IMR-90 (cell line): ENCODE measurements around the gene ZNHIT2. TPM values are rescaled to one million over a fixed set of nuclear protein-coding genes. Genes with fewer than 3 reads are reported as not detected.

Experiments used
- ATAC-seq: fragments of 200-7000 bp; cut with Tn5 transposase; 2 replicates; pipeline ENCODE4 v1.9.1; 2020; ENCODE audit warnings: low read depth, mild to moderate bottlenecking, moderate library complexity
- BruUV-seq: library from RNA; stranded (reverse); fragments of 400-500 nt; replicated peaks from 2 replicates; lab custom pipeline; 2021; lab: Mats Ljungman, UMichigan
- CTCF ChIA-PET: fragments of 300-600 bp; formaldehyde crosslinking; extraction: SDS; loops from one replicate; lab custom pipeline; 2021; ENCODE audit warnings: antibody characterized with exemption; lab: Yijun Ruan, JAX
- POLR2A ChIA-PET: fragments of 300-600 bp; sonication (Branson Sonifier 250); formaldehyde crosslinking; loops from one replicate; lab custom pipeline; 2022; ENCODE audit warnings: antibody characterized with exemption; ENCODE audit not compliant: unreplicated experiment; lab: Charles Lee
- DNase-seq: peaks from one replicate; pipeline ENCODE4 v3.0.0; 2013
- H2AFZ ChIP-seq: replicated peaks from 2 replicates; pipeline ENCODE3; 2013; ENCODE audit warnings: low read length, mild to moderate bottlenecking; ENCODE audit not compliant: poor library complexity
- H2AK5ac ChIP-seq: 2 replicates; pipeline ENCODE4 v1.6.1; 2013; ENCODE audit warnings: low read depth, low read length, inconsistent platforms
- H2AK9ac ChIP-seq: replicated peaks from 2 replicates; pipeline ENCODE3; 2013; ENCODE audit warnings: mild to moderate bottlenecking, low read depth, low read length, moderate library complexity; ENCODE audit not compliant: poor library complexity
- H2BK120ac ChIP-seq: 2 replicates; pipeline ENCODE4 v1.6.1; 2013; ENCODE audit warnings: low read depth, low read length, inconsistent platforms
- H2BK15ac ChIP-seq: 3 replicates; pipeline ENCODE4 v1.6.1; 2013; ENCODE audit warnings: low read depth, low read length, inconsistent platforms
- H2BK20ac ChIP-seq: 2 replicates; pipeline ENCODE4 v1.6.1; 2013; ENCODE audit warnings: low read depth, mild to moderate bottlenecking, inconsistent platforms, low read length, moderate library complexity
- H2BK5ac ChIP-seq: 2 replicates; pipeline ENCODE4 v1.6.1; 2013; ENCODE audit warnings: mild to moderate bottlenecking, low read depth, low read length, inconsistent platforms; ENCODE audit not compliant: poor library complexity, severe bottlenecking
- H3K14ac ChIP-seq: replicated peaks from 2 replicates; pipeline ENCODE4 v1.6.1; 2013; ENCODE audit warnings: low read depth, low read length, inconsistent platforms
- H3K18ac ChIP-seq: 2 replicates; pipeline ENCODE4 v1.6.1; 2013; ENCODE audit warnings: low read depth, low read length, control low read depth
- H3K23ac ChIP-seq: 2 replicates; pipeline ENCODE4 v1.6.1; 2013; ENCODE audit warnings: low read depth, low read length, inconsistent platforms
- H3K27ac ChIP-seq: 2 replicates; pipeline ENCODE4 v1.5.1; 2013; ENCODE audit warnings: mild to moderate bottlenecking, control low read depth, low read length; ENCODE audit not compliant: insufficient read depth
- H3K27me3 ChIP-seq: 2 replicates; pipeline ENCODE4 v1.6.1; 2013; ENCODE audit warnings: low read length; ENCODE audit not compliant: control insufficient read depth, insufficient read depth
- H3K36me3 ChIP-seq: 2 replicates; pipeline ENCODE4 v1.6.1; 2013; ENCODE audit warnings: low read length, mixed read lengths; ENCODE audit not compliant: control insufficient read depth, insufficient read depth
- H3K4ac ChIP-seq: 2 replicates; pipeline ENCODE4 v1.6.1; 2013; ENCODE audit warnings: low read depth, low read length, inconsistent platforms
- H3K4me1 ChIP-seq: 2 replicates; pipeline ENCODE4 v1.6.1; 2013; ENCODE audit warnings: low read length, mixed read lengths; ENCODE audit not compliant: control insufficient read depth, insufficient read depth
- H3K4me2 ChIP-seq: 2 replicates; pipeline ENCODE4 v1.6.1; 2013; ENCODE audit warnings: low read depth, mild to moderate bottlenecking, control low read depth, low read length, moderate library complexity
- H3K4me3 ChIP-seq: 2 replicates; pipeline ENCODE4 v1.5.1; 2013; ENCODE audit warnings: low read depth, mild to moderate bottlenecking, control low read depth, low read length, moderate library complexity; ENCODE audit not compliant: insufficient read depth
- H3K56ac ChIP-seq: 2 replicates; pipeline ENCODE4 v1.6.1; 2013; ENCODE audit warnings: low read length, inconsistent platforms; ENCODE audit not compliant: insufficient read depth; ENCODE audit errors: extremely low read depth
- H3K79me1 ChIP-seq, 2 experiments: 2 replicates each; pipeline ENCODE4 v1.6.1; 2013; ENCODE audit warnings: low read length in 2 of 2, inconsistent platforms in 1 of 2, low read depth in 1 of 2
- H3K9ac ChIP-seq: 2 replicates; pipeline ENCODE4 v1.6.1; 2013; ENCODE audit warnings: low read depth, low read length, control low read depth
- H3K9me1 ChIP-seq: 2 replicates; pipeline ENCODE4 v1.6.1; 2013; ENCODE audit warnings: low read length, inconsistent platforms; ENCODE audit not compliant: insufficient read depth
- H3K9me3 ChIP-seq: 2 replicates; pipeline ENCODE4 v1.6.1; 2013; ENCODE audit warnings: low read length; ENCODE audit not compliant: control insufficient read depth, insufficient read depth
- H4K20me1 ChIP-seq: 2 replicates; pipeline ENCODE4 v1.6.1; 2013; ENCODE audit warnings: low read length, inconsistent platforms; ENCODE audit not compliant: insufficient read depth
- H4K5ac ChIP-seq: 2 replicates; pipeline ENCODE4 v1.6.1; 2013; ENCODE audit warnings: mild to moderate bottlenecking, low read depth, low read length, control low read depth
- H4K8ac ChIP-seq, 2 experiments: 2 replicates each; pipeline ENCODE4 v1.6.1; 2013; ENCODE audit warnings: low read depth in 2 of 2, low read length in 2 of 2, control low read depth in 1 of 2, inconsistent platforms in 1 of 2
- H4K91ac ChIP-seq: 2 replicates; pipeline ENCODE4 v1.6.1; 2013; ENCODE audit warnings: low read depth, low read length, inconsistent platforms; ENCODE audit not compliant: insufficient read depth
- BHLHE40 ChIP-seq: fragments of 150-350 bp; IDR thresholded peaks from 2 replicates; pipeline ENCODE4 v1.6.1; 2016; ENCODE audit warnings: mild to moderate bottlenecking, low read depth, low read length
- CEBPB ChIP-seq: IDR thresholded peaks from 2 replicates; pipeline ENCODE4 v1.6.1; 2012; ENCODE audit warnings: low read depth, low read length, improper control_type of control experiment
- CHD1 ChIP-seq: IDR thresholded peaks from 2 replicates; pipeline ENCODE4 v1.6.1; 2012; ENCODE audit warnings: low read depth, low read length, improper control_type of control experiment
- CTCF ChIP-seq: conservative IDR thresholded peaks from 2 replicates; pipeline ENCODE4 v1.5.1; 2012; ENCODE audit warnings: mild to moderate bottlenecking, low read depth, low read length, improper control_type of control experiment
- ELK1 ChIP-seq: fragments of 150-350 bp; IDR thresholded peaks from 2 replicates; pipeline ENCODE4 v1.6.1; 2016; ENCODE audit warnings: low read depth, mild to moderate bottlenecking, low read length, moderate library complexity, borderline replicate concordance
- FOS ChIP-seq: fragments of 150-350 bp; IDR thresholded peaks from 2 replicates; pipeline ENCODE4 v1.6.1; 2016; ENCODE audit warnings: low read depth, low read length
- MAFK ChIP-seq: IDR thresholded peaks from 2 replicates; pipeline ENCODE4 v1.6.1; 2012; ENCODE audit warnings: low read depth, low read length, improper control_type of control experiment
- MAZ ChIP-seq: IDR thresholded peaks from 2 replicates; pipeline ENCODE4 v1.6.1; 2012; ENCODE audit warnings: low read depth, mild to moderate bottlenecking, low read length, improper control_type of control experiment, moderate library complexity, borderline replicate concordance
- MXI1 ChIP-seq: IDR thresholded peaks from 2 replicates; pipeline ENCODE4 v1.6.1; 2012; ENCODE audit warnings: low read depth, mild to moderate bottlenecking, low read length, moderate library complexity, borderline replicate concordance
- POLR2A ChIP-seq: IDR thresholded peaks from 2 replicates; pipeline ENCODE4 v1.6.1; 2012; ENCODE audit warnings: mild to moderate bottlenecking, low read depth, low read length
- RAD21 ChIP-seq: IDR thresholded peaks from 2 replicates; pipeline ENCODE4 v1.6.1; 2012; ENCODE audit warnings: low read length, improper control_type of control experiment
- RCOR1 ChIP-seq: IDR thresholded peaks from 2 replicates; pipeline ENCODE4 v1.6.1; 2012; ENCODE audit warnings: mild to moderate bottlenecking, low read length, improper control_type of control experiment; ENCODE audit not compliant: insufficient replicate concordance
- RFX5 ChIP-seq: IDR thresholded peaks from 2 replicates; pipeline ENCODE4 v1.8.0; 2012; ENCODE audit warnings: low read depth, mild to moderate bottlenecking, low read length, moderate library complexity
- SMC3 ChIP-seq: fragments of 150-350 bp; IDR thresholded peaks from 2 replicates; pipeline ENCODE4 v1.6.1; 2016; ENCODE audit warnings: low read depth, mild to moderate bottlenecking, antibody characterized with exemption, low read length, moderate library complexity
- USF2 ChIP-seq: fragments of 150-350 bp; IDR thresholded peaks from 2 replicates; pipeline ENCODE4 v1.6.1; 2017; ENCODE audit warnings: mild to moderate bottlenecking, antibody characterized with exemption, low read length, low read depth
- WGBS, 2 experiments: methylation state at CpG; one replicate each; pipeline versions ENCODE4 v1.1.5 to v1.1.7; 2013; ENCODE audit warnings: missing lambda C conversion rate in 2 of 2; ENCODE audit not compliant: insufficient read length in 1 of 2; ENCODE audit errors: extremely low coverage in 2 of 2; 5-methylcytosine and 5-hydroxymethylcytosine counted together
- dilution Hi-C: fragments of 300-500 bp; cut with HindIII; formaldehyde crosslinking; loops from one replicate; pipeline ENCODE4 v1.14.3; 2018; ENCODE audit warnings: low sequenced_read_pairs; ENCODE audit not compliant: unreplicated experiment
- in situ Hi-C: fragments of 300-500 bp; cut with MboI; formaldehyde crosslinking; loops from 3 replicates; pipeline ENCODE4 v1.14.3; 2019; ENCODE audit warnings: low sequenced_read_pairs, inconsistent platforms, mixed read lengths
- intact Hi-C: fragments of 100-400 bp; cut with micrococcal nuclease; formaldehyde crosslinking; loops from 2 replicates; pipeline ENCODE4 v1.10.0; 2022
- polyA plus RNA-seq, 3 experiments: library from polyadenylated mRNA; depleted of rRNA; stranded (reverse); fragments of >200 nt; gene quantifications; 2 replicates each; pipeline ENCODE4 v1.2.3, GENCODE V29; 2012; ENCODE audit warnings: low replicate concordance in 1 of 3
- total RNA-seq: library from RNA; depleted of rRNA; stranded (reverse); fragments of >200 nt; gene quantifications from 2 replicates; pipeline ENCODE4 v1.2.3, GENCODE V29; 2012

ZNHIT2 gene
- total and polyA plus RNA-seq, 2 of the 4 experiments (the other 2 are of a cell fraction): 3.9 to 5.9 TPM

- Histone ChIP-seq H3K4me2 (no peak overlapping the region), H3K56ac (no peak overlapping the region), H3K36me3 (peaks cover 60% of the 10 kb centered on the region), H3K4me3 (no peak overlapping the region), H3K4ac (no peak overlapping the region), H4K5ac (no peak overlapping the region), H2BK5ac (no peak overlapping the region), H3K18ac (no peak overlapping the region), H3K9me1 (0 out of 2 replicates have a peak, but pooled peaks cover 4% of the 10 kb centered on the region), H3K4me1 (no peaks in the 10 kb centered on the region; the same call in 1 of the 2 replicates), H3K79me1 (peaks cover 24 to 61% of the 10 kb centered on the region in 2 experiments), H2AK9ac (no peak overlapping the region), H2BK20ac (no peak overlapping the region), H2BK15ac (no peak overlapping the region), H3K9me3 (no peaks in the 10 kb centered on the region), H2AK5ac (no peak overlapping the region), H2BK120ac (no peak overlapping the region), H3K9ac (no peak overlapping the region), H3K27me3 (no peaks in the 10 kb centered on the region), H2AFZ (no peak overlapping the region), H4K8ac (no peak overlapping the region), H3K27ac (no peak overlapping the region), H3K23ac (no peak overlapping the region), H3K14ac (no peak overlapping the region), H4K20me1 (peaks cover 9% of the 10 kb centered on the region; the same call in 1 of the 2 replicates), H4K91ac (no peak overlapping the region)
- POLR2A ChIA-PET: no interaction called here
- ATAC-seq (no peak), DNase-seq (no peak)
- BruUV-seq: no TSS peak
- dilution Hi-C loops (no loop called here), in situ Hi-C loops (no loop called here), intact Hi-C loops (no loop called here)
- 87% methylated on average over 2 of the region's 12 CpGs; no CpG with 5 or more reads in 1 of the 2 experiments for WGBS, 2 experiments
- CTCF ChIA-PET: no interaction called here
- TF ChIP-seq MAZ (no peak), CEBPB (no peak), RCOR1 (no peak), BHLHE40 (no peak), RFX5 (no peak), SMC3 (no peak), FOS (no peak), USF2 (no peak), POLR2A (no peak), CTCF (no peak), RAD21 (no peak), MXI1 (no peak), ELK1 (no peak), MAFK (no peak), CHD1 (no peak)
Observed at GRCh38 chr11:65125197-65126056, 7.9 kb upstream of the ZNHIT2 start.
